Body of pancreas (tissue), 4 donors: ENCODE results near the gene NUP58.

Source experiments
- POLR2A ChIP-seq, 3 donors: fragments of 450-650 bp; IDR thresholded peaks; one replicate each; pipeline ENCODE4 v1.6.1; 2016; ENCODE audit warnings: antibody characterized with exemption in 3 of 3, mild to moderate bottlenecking in 2 of 3
- TF ChIP-seq, protein P1 (sequence below), 7 experiments: fragments of 450-650 bp in 4 of 7; fragments of 200-600 bp in 3 of 7; sonication (generic) in 3 of 7; IDR thresholded peaks; one replicate each; pipeline ENCODE4 v1.5.1; 2016 to 2019; ENCODE audit warnings: antibody characterized with exemption in 7 of 7

- TF ChIP-seq, protein P1, sequence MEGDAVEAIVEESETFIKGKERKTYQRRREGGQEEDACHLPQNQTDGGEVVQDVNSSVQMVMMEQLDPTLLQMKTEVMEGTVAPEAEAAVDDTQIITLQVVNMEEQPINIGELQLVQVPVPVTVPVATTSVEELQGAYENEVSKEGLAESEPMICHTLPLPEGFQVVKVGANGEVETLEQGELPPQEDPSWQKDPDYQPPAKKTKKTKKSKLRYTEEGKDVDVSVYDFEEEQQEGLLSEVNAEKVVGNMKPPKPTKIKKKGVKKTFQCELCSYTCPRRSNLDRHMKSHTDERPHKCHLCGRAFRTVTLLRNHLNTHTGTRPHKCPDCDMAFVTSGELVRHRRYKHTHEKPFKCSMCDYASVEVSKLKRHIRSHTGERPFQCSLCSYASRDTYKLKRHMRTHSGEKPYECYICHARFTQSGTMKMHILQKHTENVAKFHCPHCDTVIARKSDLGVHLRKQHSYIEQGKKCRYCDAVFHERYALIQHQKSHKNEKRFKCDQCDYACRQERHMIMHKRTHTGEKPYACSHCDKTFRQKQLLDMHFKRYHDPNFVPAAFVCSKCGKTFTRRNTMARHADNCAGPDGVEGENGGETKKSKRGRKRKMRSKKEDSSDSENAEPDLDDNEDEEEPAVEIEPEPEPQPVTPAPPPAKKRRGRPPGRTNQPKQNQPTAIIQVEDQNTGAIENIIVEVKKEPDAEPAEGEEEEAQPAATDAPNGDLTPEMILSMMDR (IDR thresholded peaks at IDR 0.05) = no peak
- no peak for TF ChIP-seq POLR2A (IDR thresholded peaks at IDR 0.05)
Measured at GRCh38 chr13:25324100-25324499, 22.7 kb downstream of the NUP58 start.
